Nephron progenitor cell (in vitro differentiated cells): ENCODE measurements around the gene ATP2B2.

Experiments
- DNase-seq: peaks from one replicate; pipeline ENCODE4 v3.0.0; 2021
- H3K27ac Mint-ChIP-seq: 2 replicates; pipeline ENCODE4 v1.8.0; 2021; ENCODE audit warnings: mild to moderate bottlenecking, moderate library complexity, mixed read lengths
- H3K27me3 Mint-ChIP-seq: 2 replicates; pipeline ENCODE4 v1.8.0; 2021; ENCODE audit warnings: mild to moderate bottlenecking, low read depth, mixed read lengths; ENCODE audit not compliant: poor library complexity
- H3K36me3 Mint-ChIP-seq: 2 replicates; pipeline ENCODE4 v1.8.0; 2021; ENCODE audit warnings: low read depth, mixed read lengths
- H3K4me1 Mint-ChIP-seq: 2 replicates; pipeline ENCODE4 v1.8.0; 2021; ENCODE audit warnings: mixed read lengths
- H3K4me3 Mint-ChIP-seq: 2 replicates; pipeline ENCODE4 v1.8.0; 2021; ENCODE audit warnings: mild to moderate bottlenecking, moderate library complexity, mixed read lengths
- H3K9me3 Mint-ChIP-seq: 2 replicates; pipeline ENCODE4 v1.8.0; 2021; ENCODE audit warnings: mild to moderate bottlenecking, moderate library complexity, mixed read lengths
- CTCF ChIP-seq: fragments of 200-600 bp; sonication (generic); IDR thresholded peaks from 2 replicates; pipeline ENCODE4 v1.5.0; 2021; ENCODE audit warnings: antibody characterized with exemption

Gene ATP2B2

GRCh38 chr3:10274601-10275000 is 230.8 kb downstream of the ATP2B2 start:
- Mint-ChIP-seq H3K36me3 (peaks cover 47% of the 10 kb centered on the region), H3K9me3 (no peaks in the 10 kb centered on the region), H3K4me1 (peaks cover 10% of the 10 kb centered on the region), H3K27ac (no peak overlapping the region), H3K27me3 (peaks cover 7% of the 10 kb centered on the region), H3K4me3 (no peak overlapping the region)
- TF ChIP-seq CTCF, result no peak
- no peak for DNase-seq
